Testis (tissue), 5 donors: ENCODE measurements around the gene ILF2. TPM values are rescaled to one million over a fixed set of nuclear protein-coding genes. Genes with fewer than 3 reads are reported as not detected.
"Not testable (repeated sequence)": the region's sequence is repeated elsewhere in the genome, so short reads cannot be mapped to it uniquely, and the experiment has no call there.

Source experiments
- DNase-seq: peaks from one replicate; pipeline ENCODE4 v3.0.0-alpha.2; 2019
- H3K27ac ChIP-seq, 2 donors: fragments of 200-600 bp; sonication (generic); one replicate each; pipeline ENCODE4 v1.5.1; 2019
- H3K27me3 ChIP-seq: fragments of 200-600 bp; sonication (generic); one replicate; pipeline ENCODE4 v1.5.1; 2019
- H3K36me3 ChIP-seq: fragments of 200-600 bp; sonication (generic); one replicate; pipeline ENCODE4 v1.5.1; 2017; ENCODE audit warnings: low read depth; ENCODE audit errors: missing control alignments
- H3K4me1 ChIP-seq: fragments of 200-600 bp; sonication (generic); one replicate; pipeline ENCODE4 v1.5.1; 2019
- H3K4me3 ChIP-seq, 2 donors: fragments of 200-600 bp; sonication (generic); one replicate each; pipeline ENCODE4 v1.5.1; 2017 to 2019
- H3K9me3 ChIP-seq: fragments of 200-600 bp; sonication (generic); one replicate; pipeline ENCODE4 v1.5.1; 2017
- CTCF ChIP-seq, 3 experiments: fragments of 450-650 bp in 2 of 3; fragments of 200-600 bp in 1 of 3; sonication (generic) in 1 of 3; IDR thresholded peaks; one replicate each; pipeline ENCODE4 v1.5.1; 2016 to 2019; ENCODE audit warnings: antibody characterized with exemption in 3 of 3, mild to moderate bottlenecking in 2 of 3, moderate library complexity in 1 of 3
- POLR2A ChIP-seq: fragments of 450-650 bp; IDR thresholded peaks from one replicate; pipeline ENCODE4 v1.6.1; 2017; ENCODE audit warnings: antibody characterized with exemption, mild to moderate bottlenecking, moderate library complexity
- WGBS, 2 donors: methylation state at CpG; one replicate each; pipeline ENCODE4 v1.1.5; 2018; 5-methylcytosine and 5-hydroxymethylcytosine counted together
- intact Hi-C: fragments of 100-400 bp; cut with DNase I; formaldehyde crosslinking; loops from one replicate; pipeline ENCODE4 v1.15.1; 2023; ENCODE audit warnings: low total_unique reads
- long read RNA-seq, 2 donors: transcript quantifications; one replicate each; lab custom pipeline, GENCODE V29; 2026
- polyA plus RNA-seq: library from polyadenylated mRNA; stranded (reverse); fragments of 350-450 nt; fragmentation: Illumina TruSeq; extraction: RNeasy Lipid Tissue Mini Kit (QIAGEN cat#74804); gene quantifications from one replicate; pipeline ENCODE4 v1.2.3, GENCODE V29; 2014; ENCODE audit warnings: low read depth, low replicate concordance; ENCODE audit not compliant: insufficient read depth
- total RNA-seq, 2 donors: library from RNA; depleted of rRNA; stranded (reverse); fragments of >200 nt; gene quantifications; one replicate each; pipeline ENCODE4 v1.2.3, GENCODE V29; 2016

Gene ILF2
- total RNA-seq (100 to 1,000 TPM; 150 to 153 TPM), polyA plus RNA-seq (295 TPM)
- long read RNA-seq, donor 1, transcript ILF2-201 (14 exons, 1,659 nt), result major isoform, 83 of 164 reads
- long read RNA-seq, donor 1, partial matches to known transcripts, result 74 of 164 reads
- long read RNA-seq, donor 1, other reads (novel, unspliced or antisense), result 7 of 164 reads
- long read RNA-seq, donor 2, transcript ILF2-201 (14 exons, 1,659 nt), result major isoform, 54 of 117 reads
- long read RNA-seq, donor 2, partial matches to known transcripts, result 57 of 117 reads
- long read RNA-seq, donor 2, other reads (novel, unspliced or antisense), result 5 of 117 reads

- Histone ChIP-seq H3K4me1 (peaks cover 9% of the 10 kb centered on the region), H3K36me3 (no peaks in the 10 kb centered on the region), H3K9me3 (no peaks in the 10 kb centered on the region), H3K27ac (peak within 1 kb of the TSS; percentile 89 to 92), H3K27me3 (no peaks in the 10 kb centered on the region), H3K4me3 (peak within 1 kb of the TSS; percentile 70 to 96)
- peak; percentile 98 for DNase-seq
- 0% methylated on average over 35 of the region's 35 CpGs for WGBS, 2 donors
- TF ChIP-seq CTCF (IDR thresholded peaks at IDR 0.05), result peak in 1 of 3 experiments; percentile 26
- peak; percentile 66 for TF ChIP-seq POLR2A
- intact Hi-C loops, result no loop called here
Measured at GRCh38 chr1:153670859-153671627, at the start of gene ILF2. TSS of gene ILF2 (minus strand) at chr1:153670993. CDS start at chr1:153670922, 71 bp downstream.

GRCh38 chr1:153717330-153717729 is 46.5 kb upstream of the ILF2 start:
- H3K27me3 ChIP-seq, result no peaks in the 10 kb centered on the region
- H3K27ac ChIP-seq, result no peak overlapping the region
- intact Hi-C loops, result no loop called here
- no peaks in the 10 kb centered on the region for H3K36me3 ChIP-seq
- TF ChIP-seq CTCF (IDR thresholded peaks at IDR 0.05) (no peak), POLR2A (no peak)
- H3K4me3 ChIP-seq, result no peak overlapping the region
- no peak for DNase-seq
- H3K4me1 ChIP-seq, result no peaks in the 10 kb centered on the region
- H3K9me3 ChIP-seq, result no peaks in the 10 kb centered on the region
- 87 to 92% methylated on average over 3 of the region's 3 CpGs for WGBS, 2 donors

GRCh38 chr1:153716211-153716610 is 45.4 kb upstream of the ILF2 start:
- whole genome bisulfite sequencing, 2 donors, result 92% methylated on average over 5 of the region's 5 CpGs
- H3K36me3 ChIP-seq, intact Hi-C loops, H3K4me3 ChIP-seq, H3K9me3 ChIP-seq, DNase-seq, H3K4me1 ChIP-seq, H3K27me3 ChIP-seq, H3K27ac ChIP-seq: not testable (repeated sequence)

- Histone ChIP-seq H3K27ac (no peak overlapping the region), H3K4me3 (no peak overlapping the region), H3K9me3 (no peaks in the 10 kb centered on the region), H3K27me3 (no peaks in the 10 kb centered on the region), H3K36me3 (no peaks in the 10 kb centered on the region), H3K4me1 (no peaks in the 10 kb centered on the region)
- TF ChIP-seq POLR2A, result no peak
- TF ChIP-seq CTCF (IDR thresholded peaks at IDR 0.05), result no peak
- 45 to 54% methylated on average over 7 of the region's 7 CpGs for WGBS, 2 donors
- intact Hi-C loops, result no loop called here
- DNase-seq, result no peak
Measured at GRCh38 chr1:153711026-153711425, 40.2 kb upstream of the ILF2 start.

- 95 to 96% methylated on average over 9 of the region's 9 CpGs for WGBS, 2 donors
- no peaks in the 10 kb centered on the region for H3K36me3 ChIP-seq
- H3K9me3 ChIP-seq, result no peaks in the 10 kb centered on the region
- H3K27ac ChIP-seq, result no peak overlapping the region
- H3K27me3 ChIP-seq, result no peaks in the 10 kb centered on the region
- intact Hi-C loops, result no loop called here
- H3K4me3 ChIP-seq, result no peak overlapping the region
- no peak for DNase-seq
- H3K4me1 ChIP-seq, result no peaks in the 10 kb centered on the region
- TF ChIP-seq CTCF (IDR thresholded peaks at IDR 0.05) (no peak), POLR2A (no peak)
Measured at GRCh38 chr1:153705484-153705883, 34.7 kb upstream of the ILF2 start.
